RWPE2 (cell line): ENCODE measurements around the gene DOCK8.

Experiments
- ATAC-seq: fragments of 200-7000 bp; cut with Tn5 transposase; 3 replicates; pipeline ENCODE4 v1.9.1; 2021; ENCODE audit warnings: low read depth
- DNase-seq: peaks from one replicate; pipeline ENCODE4 v3.0.0-alpha.2; 2020; ENCODE audit warnings: low spot score
- H3K27ac ChIP-seq: fragments of 450-650 bp; 2 replicates; pipeline ENCODE4 v1.5.1; 2017; ENCODE audit warnings: mild to moderate bottlenecking; ENCODE audit not compliant: poor library complexity, severe bottlenecking
- H3K27me3 ChIP-seq: fragments of 250-450 bp; sonication (Bioruptor Pico); 2 replicates; pipeline ENCODE4 v1.5.1; 2021; ENCODE audit warnings: mild to moderate bottlenecking, moderate library complexity; ENCODE audit not compliant: insufficient read depth, poor library complexity, severe bottlenecking
- H3K36me3 ChIP-seq: fragments of 250-450 bp; sonication (Bioruptor Pico); 2 replicates; pipeline ENCODE4 v1.5.1; 2020; ENCODE audit warnings: low read depth, mild to moderate bottlenecking, moderate library complexity
- H3K4me1 ChIP-seq: fragments of 250-450 bp; sonication (Bioruptor Pico); 2 replicates; pipeline ENCODE4 v1.5.1; 2021; ENCODE audit warnings: mild to moderate bottlenecking, moderate library complexity; ENCODE audit not compliant: insufficient read depth, poor library complexity, severe bottlenecking
- H3K4me3 ChIP-seq: fragments of 250-450 bp; sonication (Bioruptor Pico); 2 replicates; pipeline ENCODE4 v1.5.1; 2021; ENCODE audit warnings: mild to moderate bottlenecking, moderate library complexity; ENCODE audit not compliant: severe bottlenecking
- H3K9me3 ChIP-seq: fragments of 250-450 bp; sonication (Bioruptor Pico); 2 replicates; pipeline ENCODE4 v1.5.1; 2021; ENCODE audit warnings: mild to moderate bottlenecking, moderate library complexity; ENCODE audit not compliant: severe bottlenecking
- CTCF ChIP-seq: fragments of 450-650 bp; IDR thresholded peaks from one replicate; pipeline ENCODE4 v1.5.1; 2017; ENCODE audit warnings: mild to moderate bottlenecking, moderate library complexity; ENCODE audit not compliant: poor library complexity, severe bottlenecking

Gene DOCK8

GRCh38 chr9:469672-470551 lies 255.2 kb downstream of the DOCK8 start:
- ATAC-seq (peak; percentile 95), DNase-seq (peak; percentile 85)
- Histone ChIP-seq H3K4me3 (peak overlapping the region; percentile 41), H3K27me3 (no peaks in the 10 kb centered on the region), H3K36me3 (no peaks in the 10 kb centered on the region), H3K9me3 (no peaks in the 10 kb centered on the region), H3K4me1 (peaks cover 6% of the 10 kb centered on the region), H3K27ac (no peak overlapping the region)
- no peak for TF ChIP-seq CTCF

GRCh38 chr9:470552-471194 lies 256.0 kb downstream of the DOCK8 start:
- Histone ChIP-seq H3K27me3 (no peaks in the 10 kb centered on the region), H3K27ac (no peak overlapping the region), H3K9me3 (no peaks in the 10 kb centered on the region), H3K4me3 (peak overlapping the region; percentile 41), H3K4me1 (peaks cover 6% of the 10 kb centered on the region), H3K36me3 (no peaks in the 10 kb centered on the region)
- DNase-seq (no peak), ATAC-seq (no peak)
- no peak for TF ChIP-seq CTCF

GRCh38 chr9:471320-471719 lies 256.7 kb downstream of the DOCK8 start:
- no peak overlapping the region for H3K4me3 ChIP-seq

DNA sequence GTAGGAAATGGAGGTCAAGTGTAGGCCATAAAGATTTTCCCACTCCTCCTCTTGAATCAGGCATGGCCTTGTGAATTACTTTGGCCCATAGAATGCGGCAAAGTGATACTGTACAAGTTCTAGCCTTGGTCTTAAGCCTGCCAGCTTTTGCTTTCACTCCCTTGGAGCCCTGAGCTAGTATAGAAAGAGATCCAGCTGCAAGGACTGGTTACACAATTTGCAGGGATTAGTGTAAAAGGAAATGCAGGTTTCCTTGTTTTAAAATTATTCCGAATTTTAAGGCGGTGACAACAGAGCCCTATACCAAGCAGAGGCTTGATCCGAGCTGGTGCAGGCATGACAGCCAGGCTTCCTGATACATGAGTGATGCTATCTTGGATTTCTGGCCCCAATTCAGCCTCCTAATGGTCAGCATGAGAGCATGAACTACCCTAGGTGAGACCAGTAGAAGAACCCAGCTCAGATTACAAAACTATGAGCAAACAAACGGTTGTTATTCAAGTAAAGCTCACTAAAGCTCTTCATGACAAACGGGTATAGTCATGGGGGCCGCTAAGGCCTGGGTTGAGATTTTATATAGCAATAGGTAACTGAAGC lies 257.9 kb downstream of the DOCK8 start:
- no peak for TF ChIP-seq CTCF
- ATAC-seq, result no peak
- H3K4me3 ChIP-seq, result no peak overlapping the region
- DNase-seq, result no peak
- no peaks in the 10 kb centered on the region for H3K9me3 ChIP-seq
- H3K4me1 ChIP-seq, result peaks cover 6% of the 10 kb centered on the region
- no peak overlapping the region for H3K27ac ChIP-seq
- H3K27me3 ChIP-seq, result no peaks in the 10 kb centered on the region
- H3K36me3 ChIP-seq, result no peaks in the 10 kb centered on the region

More at GRCh38 chr9:471320-471719, 256.7 kb downstream of the DOCK8 start:
- Histone ChIP-seq H3K36me3 (no peaks in the 10 kb centered on the region), H3K27me3 (no peaks in the 10 kb centered on the region), H3K4me1 (peaks cover 6% of the 10 kb centered on the region), H3K9me3 (no peaks in the 10 kb centered on the region), H3K27ac (no peak overlapping the region)
- TF ChIP-seq CTCF, result no peak
- DNase-seq (no peak), ATAC-seq (no peak)
